Measurements from ENCODE around the gene HCFC1R1.

The HCFC1R1 gene

GRCh38 chr16:3012246-3012645, 11.5 kb downstream of the HCFC1R1 start:
- no peak overlapping the region for H3K4me3 ChIP-seq (ENCODE audit: low read depth in 1 of 2, low read length in 2 of 2)
- no peak overlapping the region for H3K27ac ChIP-seq (ENCODE audit: low read depth, low read length)
- H3K36me3 ChIP-seq (ENCODE audit: insufficient read depth, low read length): no peaks in the 10 kb centered on the region
- H3K4me1 ChIP-seq (ENCODE audit: insufficient read depth, low read length): no peaks in the 10 kb centered on the region
- no peak overlapping the region for H3K9ac ChIP-seq (ENCODE audit: low read length)
- H3K9me3 ChIP-seq (ENCODE audit: low read length): no peaks in the 10 kb centered on the region
- peaks cover 17 to 65% of the 10 kb centered on the region in 2 donors for H3K27me3 ChIP-seq (ENCODE audit: control insufficient read depth in 1 of 2, insufficient read depth in 2 of 2, low read length in 2 of 2)

GRCh38 chr16:3010510-3010909, 13.2 kb downstream of the HCFC1R1 start:
- Histone ChIP-seq H3K27me3 (ENCODE audit: control insufficient read depth in 1 of 2, insufficient read depth in 2 of 2, low read length in 2 of 2) (peaks cover 17 to 78% of the 10 kb centered on the region in 2 donors), H3K36me3 (ENCODE audit: insufficient read depth, low read length) (no peaks in the 10 kb centered on the region), H3K9me3 (ENCODE audit: low read length) (no peaks in the 10 kb centered on the region), H3K27ac (ENCODE audit: low read depth, low read length) (no peak overlapping the region), H3K4me1 (ENCODE audit: insufficient read depth, low read length) (no peaks in the 10 kb centered on the region), H3K9ac (ENCODE audit: low read length) (no peak overlapping the region), H3K4me3 (ENCODE audit: low read depth in 1 of 2, low read length in 2 of 2) (no peak overlapping the region)

- Histone ChIP-seq H3K27me3 (ENCODE audit: control insufficient read depth in 1 of 2, insufficient read depth in 2 of 2, low read length in 2 of 2) (peaks cover 23 to 83% of the 10 kb centered on the region in 2 donors), H3K36me3 (ENCODE audit: insufficient read depth, low read length) (no peaks in the 10 kb centered on the region), H3K9ac (ENCODE audit: low read length) (no peak overlapping the region), H3K9me3 (ENCODE audit: low read length) (no peaks in the 10 kb centered on the region), H3K4me3 (ENCODE audit: low read depth in 1 of 2, low read length in 2 of 2) (no peak overlapping the region), H3K27ac (ENCODE audit: low read depth, low read length) (no peak overlapping the region), H3K4me1 (ENCODE audit: insufficient read depth, low read length) (no peaks in the 10 kb centered on the region)
Observed at GRCh38 chr16:3009568-3010390, 14.0 kb downstream of the HCFC1R1 start.

- H3K9ac ChIP-seq (ENCODE audit: low read length): no peak overlapping the region
- no peak overlapping the region for H3K4me3 ChIP-seq (ENCODE audit: low read depth in 1 of 2, low read length in 2 of 2)
- no peak overlapping the region for H3K27ac ChIP-seq (ENCODE audit: low read depth, low read length)
- H3K4me1 ChIP-seq (ENCODE audit: insufficient read depth, low read length): no peaks in the 10 kb centered on the region
- H3K36me3 ChIP-seq (ENCODE audit: insufficient read depth, low read length): no peaks in the 10 kb centered on the region
- peaks cover 24 to 79% of the 10 kb centered on the region in 2 donors for H3K27me3 ChIP-seq (ENCODE audit: control insufficient read depth in 1 of 2, insufficient read depth in 2 of 2, low read length in 2 of 2)
- no peaks in the 10 kb centered on the region for H3K9me3 ChIP-seq (ENCODE audit: low read length)
Observed at GRCh38 chr16:3008690-3009037, 15.1 kb downstream of the HCFC1R1 start.

- no peaks in the 10 kb centered on the region for H3K36me3 ChIP-seq (ENCODE audit: insufficient read depth, low read length)
- H3K9ac ChIP-seq (ENCODE audit: low read length): no peak overlapping the region
- no peaks in the 10 kb centered on the region for H3K4me1 ChIP-seq (ENCODE audit: insufficient read depth, low read length)
- H3K27ac ChIP-seq (ENCODE audit: low read depth, low read length): no peak overlapping the region
- peaks cover 24 to 78% of the 10 kb centered on the region in 2 donors for H3K27me3 ChIP-seq (ENCODE audit: control insufficient read depth in 1 of 2, insufficient read depth in 2 of 2, low read length in 2 of 2)
- H3K4me3 ChIP-seq (ENCODE audit: low read depth in 1 of 2, low read length in 2 of 2): no peak overlapping the region
- H3K9me3 ChIP-seq (ENCODE audit: low read length): no peaks in the 10 kb centered on the region
Observed at GRCh38 chr16:3007957-3008689, 15.6 kb downstream of the HCFC1R1 start.

GRCh38 chr16:3007059-3007956, 16.4 kb downstream of the HCFC1R1 start:
- no peak overlapping the region for H3K9ac ChIP-seq (ENCODE audit: low read length)
- H3K9me3 ChIP-seq (ENCODE audit: low read length): no peaks in the 10 kb centered on the region
- H3K4me3 ChIP-seq (ENCODE audit: low read depth in 1 of 2, low read length in 2 of 2): no peak overlapping the region
- H3K4me1 ChIP-seq (ENCODE audit: insufficient read depth, low read length): no peaks in the 10 kb centered on the region
- no peaks in the 10 kb centered on the region for H3K36me3 ChIP-seq (ENCODE audit: insufficient read depth, low read length)
- H3K27ac ChIP-seq (ENCODE audit: low read depth, low read length): no peak overlapping the region
- H3K27me3 ChIP-seq (ENCODE audit: control insufficient read depth in 1 of 2, insufficient read depth in 2 of 2, low read length in 2 of 2): peaks cover 24 to 69% of the 10 kb centered on the region in 2 donors

- no peak overlapping the region for H3K27ac ChIP-seq (ENCODE audit: low read depth, low read length)
- H3K4me1 ChIP-seq (ENCODE audit: insufficient read depth, low read length): no peaks in the 10 kb centered on the region
- H3K9me3 ChIP-seq (ENCODE audit: low read length): no peaks in the 10 kb centered on the region
- no peaks in the 10 kb centered on the region for H3K36me3 ChIP-seq (ENCODE audit: insufficient read depth, low read length)
- H3K4me3 ChIP-seq (ENCODE audit: low read depth in 1 of 2, low read length in 2 of 2): no peak overlapping the region
- H3K27me3 ChIP-seq (ENCODE audit: control insufficient read depth in 1 of 2, insufficient read depth in 2 of 2, low read length in 2 of 2): peaks cover 19 to 66% of the 10 kb centered on the region in 2 donors
- no peak overlapping the region for H3K9ac ChIP-seq (ENCODE audit: low read length)
Observed at GRCh38 chr16:3004781-3005284, 18.9 kb downstream of the HCFC1R1 start.

GRCh38 chr16:3004319-3004718, 19.4 kb downstream of the HCFC1R1 start:
- H3K4me3 ChIP-seq (ENCODE audit: low read depth in 1 of 2, low read length in 2 of 2): no peak overlapping the region
- H3K27ac ChIP-seq (ENCODE audit: low read depth, low read length): no peak overlapping the region
- H3K36me3 ChIP-seq (ENCODE audit: insufficient read depth, low read length): no peaks in the 10 kb centered on the region
- H3K9ac ChIP-seq (ENCODE audit: low read length): no peak overlapping the region
- no peaks in the 10 kb centered on the region for H3K4me1 ChIP-seq (ENCODE audit: insufficient read depth, low read length)
- H3K9me3 ChIP-seq (ENCODE audit: low read length): no peaks in the 10 kb centered on the region
- peaks cover 19 to 63% of the 10 kb centered on the region in 2 donors for H3K27me3 ChIP-seq (ENCODE audit: control insufficient read depth in 1 of 2, insufficient read depth in 2 of 2, low read length in 2 of 2)

- H3K4me3 ChIP-seq (ENCODE audit: low read depth in 1 of 2, low read length in 2 of 2): no peak overlapping the region
- H3K36me3 ChIP-seq (ENCODE audit: insufficient read depth, low read length): no peaks in the 10 kb centered on the region
- no peak overlapping the region for H3K27ac ChIP-seq (ENCODE audit: low read depth, low read length)
- no peaks in the 10 kb centered on the region for H3K9me3 ChIP-seq (ENCODE audit: low read length)
- no peaks in the 10 kb centered on the region for H3K4me1 ChIP-seq (ENCODE audit: insufficient read depth, low read length)
- peaks cover 18 to 62% of the 10 kb centered on the region in 2 donors for H3K27me3 ChIP-seq (ENCODE audit: control insufficient read depth in 1 of 2, insufficient read depth in 2 of 2, low read length in 2 of 2)
- no peak overlapping the region for H3K9ac ChIP-seq (ENCODE audit: low read length)
Observed at GRCh38 chr16:3003582-3004270, 20.0 kb downstream of the HCFC1R1 start.

GRCh38 chr16:3001316-3001715, 22.4 kb downstream of the HCFC1R1 start:
- no peak overlapping the region for H3K4me3 ChIP-seq (ENCODE audit: low read depth in 1 of 2, low read length in 2 of 2)
- peaks cover 6 to 53% of the 10 kb centered on the region in 2 donors for H3K27me3 ChIP-seq (ENCODE audit: control insufficient read depth in 1 of 2, insufficient read depth in 2 of 2, low read length in 2 of 2)
- H3K9ac ChIP-seq (ENCODE audit: low read length): no peak overlapping the region
- no peaks in the 10 kb centered on the region for H3K4me1 ChIP-seq (ENCODE audit: insufficient read depth, low read length)
- H3K27ac ChIP-seq (ENCODE audit: low read depth, low read length): no peak overlapping the region
- no peaks in the 10 kb centered on the region for H3K36me3 ChIP-seq (ENCODE audit: insufficient read depth, low read length)
- no peaks in the 10 kb centered on the region for H3K9me3 ChIP-seq (ENCODE audit: low read length)
